HG02642 (cell line): ENCODE measurements around the gene PACRG.

Source experiments
- ATAC-seq: cut with Tn5 transposase; IDR thresholded peaks from one replicate; pipeline ENCODE4 v1.9.1; 2021; ENCODE audit warnings: mild to moderate bottlenecking; ENCODE audit not compliant: unreplicated experiment, poor library complexity

PACRG gene

GRCh38 chr6:163354761-163355425 lies 627.1 kb downstream of the PACRG start:
- ATAC-seq = peak; percentile 78

- ATAC-seq = peak; percentile 43
Measured at GRCh38 chr6:163355426-163355991, 627.7 kb downstream of the PACRG start.

DNA sequence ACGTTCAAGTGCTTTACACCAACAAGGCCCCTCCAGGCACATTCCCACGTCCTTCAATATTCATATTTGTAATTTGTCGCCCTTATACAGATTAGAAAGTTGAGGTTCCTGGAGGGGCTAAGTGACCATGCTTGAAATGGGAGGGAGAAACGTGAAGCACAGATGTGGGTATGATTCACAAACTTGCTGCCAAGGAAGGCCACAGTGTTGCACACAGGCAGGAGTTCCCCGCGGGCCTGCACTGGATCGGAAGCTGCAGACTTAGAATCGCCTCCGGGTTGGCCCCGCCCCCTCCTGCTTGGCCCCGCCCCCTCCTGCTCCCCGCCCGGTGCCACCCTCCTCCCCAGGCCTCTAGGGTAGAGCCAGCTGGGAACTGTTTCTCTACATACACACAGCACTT lies 628.5 kb downstream of the PACRG start:
- no peak for ATAC-seq

DNA sequence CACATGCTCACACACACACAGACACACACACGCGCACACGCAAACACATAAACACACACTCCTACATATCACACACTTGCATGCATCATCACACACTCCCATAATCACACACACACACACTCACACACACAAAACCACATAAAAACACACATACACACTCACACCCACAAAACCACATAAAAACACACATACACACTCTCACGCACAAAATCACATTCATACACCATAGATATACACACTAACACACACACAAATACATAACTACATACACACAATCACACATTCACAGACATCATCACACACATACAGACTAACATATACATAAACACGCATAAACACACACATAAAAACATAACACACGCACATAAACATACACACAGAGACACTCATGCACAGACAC lies 629.0 kb downstream of the PACRG start:
- no peak for ATAC-seq

GRCh38 chr6:163364641-163365040 lies 636.9 kb downstream of the PACRG start:
- ATAC-seq = no peak
